ENCODE measurements around the gene TRMO. TPM values are rescaled to one million over a fixed set of nuclear protein-coding genes. Genes with fewer than 3 reads are reported as not detected.

The TRMO gene
- total and polyA plus RNA-seq, 9 of the 15 experiments (the other 6 are each of a cell fraction or from before 2014, with no cell fraction given) = 5.6 to 22.4 (median 16.2) TPM

- TF ChIP-seq ZBTB40 (IDR thresholded peaks at IDR 0.05) (peak; percentile 87), ZBTB40 (CRISPR knock-in tag; IDR thresholded peaks at IDR 0.05) (no peak), RFX1 (IDR thresholded peaks at IDR 0.05) (peak; percentile 83), RNF2 (IDR thresholded peaks at IDR 0.05) (peak; percentile 94), NFIC (IDR thresholded peaks at IDR 0.05) (peak; percentile 68), MCM5 (IDR thresholded peaks at IDR 0.05; ENCODE audit: low read depth) (no peak), ESRRB (CRISPR knock-in tag; IDR thresholded peaks at IDR 0.05; ENCODE audit: borderline replicate concordance) (0 out of 2 replicates have a peak, but pooled peaks have one; percentile 53), SRSF9 (IDR thresholded peaks at IDR 0.05; ENCODE audit: borderline replicate concordance, low read depth, low read length) (no peak), ZNF445 (CRISPR knock-in tag; IDR thresholded peaks at IDR 0.05; ENCODE audit: low read depth) (peak; percentile 76; the same call in 1 of the 2 replicates), ZNF436 (CRISPR knock-in tag; IDR thresholded peaks at IDR 0.05) (peak; percentile 63; the same call in 1 of the 2 replicates), ZNF347 (CRISPR knock-in tag; IDR thresholded peaks at IDR 0.05; ENCODE audit: low read depth) (peak; percentile 84; the same call in 1 of the 2 replicates), SP1 (CRISPR knock-in tag; IDR thresholded peaks at IDR 0.05) (peak; percentile 94), RFX7 (CRISPR knock-in tag; IDR thresholded peaks at IDR 0.05) (0 out of 2 replicates have a peak, but pooled peaks have one; percentile 16), DMBX1 (CRISPR knock-in tag; IDR thresholded peaks at IDR 0.05; ENCODE audit: borderline replicate concordance) (peak; percentile 62; the same call in 1 of the 2 replicates), ZNF668 (CRISPR knock-in tag; IDR thresholded peaks at IDR 0.05) (0 out of 2 replicates have a peak, but pooled peaks have one; percentile 4)
- TF ChIP-seq, protein P1, sequence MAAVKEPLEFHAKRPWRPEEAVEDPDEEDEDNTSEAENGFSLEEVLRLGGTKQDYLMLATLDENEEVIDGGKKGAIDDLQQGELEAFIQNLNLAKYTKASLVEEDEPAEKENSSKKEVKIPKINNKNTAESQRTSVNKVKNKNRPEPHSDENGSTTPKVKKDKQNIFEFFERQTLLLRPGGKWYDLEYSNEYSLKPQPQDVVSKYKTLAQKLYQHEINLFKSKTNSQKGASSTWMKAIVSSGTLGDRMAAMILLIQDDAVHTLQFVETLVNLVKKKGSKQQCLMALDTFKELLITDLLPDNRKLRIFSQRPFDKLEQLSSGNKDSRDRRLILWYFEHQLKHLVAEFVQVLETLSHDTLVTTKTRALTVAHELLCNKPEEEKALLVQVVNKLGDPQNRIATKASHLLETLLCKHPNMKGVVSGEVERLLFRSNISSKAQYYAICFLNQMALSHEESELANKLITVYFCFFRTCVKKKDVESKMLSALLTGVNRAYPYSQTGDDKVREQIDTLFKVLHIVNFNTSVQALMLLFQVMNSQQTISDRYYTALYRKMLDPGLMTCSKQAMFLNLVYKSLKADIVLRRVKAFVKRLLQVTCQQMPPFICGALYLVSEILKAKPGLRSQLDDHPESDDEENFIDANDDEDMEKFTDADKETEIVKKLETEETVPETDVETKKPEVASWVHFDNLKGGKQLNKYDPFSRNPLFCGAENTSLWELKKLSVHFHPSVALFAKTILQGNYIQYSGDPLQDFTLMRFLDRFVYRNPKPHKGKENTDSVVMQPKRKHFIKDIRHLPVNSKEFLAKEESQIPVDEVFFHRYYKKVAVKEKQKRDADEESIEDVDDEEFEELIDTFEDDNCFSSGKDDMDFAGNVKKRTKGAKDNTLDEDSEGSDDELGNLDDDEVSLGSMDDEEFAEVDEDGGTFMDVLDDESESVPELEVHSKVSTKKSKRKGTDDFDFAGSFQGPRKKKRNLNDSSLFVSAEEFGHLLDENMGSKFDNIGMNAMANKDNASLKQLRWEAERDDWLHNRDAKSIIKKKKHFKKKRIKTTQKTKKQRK (IDR thresholded peaks at IDR 0.05; ENCODE audit: borderline replicate concordance, low read depth, low read length) = no peak
Measured at GRCh38 chr9:97921959-97922724, at the start of gene TRMO (continued).
